D341Med (cell line): ENCODE measurements around the gene PSMB2.

ENCODE experiments used
- DNase-seq: peaks from one replicate; pipeline ENCODE4 v3.0.0; 2012; ENCODE audit warnings: low spot score

Gene PSMB2

DNA sequence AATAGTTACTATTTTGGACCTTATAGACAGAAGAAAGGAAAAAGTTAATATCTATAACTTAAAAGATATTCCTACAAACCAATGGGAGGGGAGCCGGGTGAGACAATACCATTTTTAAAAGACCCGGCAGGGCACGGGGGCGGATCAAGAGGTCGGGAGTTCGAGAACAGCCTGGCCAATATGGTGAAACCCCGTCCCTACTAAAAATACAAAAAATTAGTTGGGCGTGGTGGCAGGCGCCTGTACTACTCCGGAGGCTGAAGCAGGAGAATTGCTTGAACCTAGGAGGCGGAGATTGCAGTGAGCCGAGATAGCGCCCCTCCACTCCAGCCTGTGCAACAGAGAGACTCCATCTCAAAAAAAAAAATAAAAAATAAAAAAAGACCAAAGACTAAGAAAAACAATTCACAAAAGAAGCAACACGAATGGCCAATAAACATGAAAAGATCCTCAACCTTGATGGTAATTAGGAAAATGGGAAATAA lies 1.2 kb upstream of the PSMB2 start:
- no peak for DNase-seq

DNA sequence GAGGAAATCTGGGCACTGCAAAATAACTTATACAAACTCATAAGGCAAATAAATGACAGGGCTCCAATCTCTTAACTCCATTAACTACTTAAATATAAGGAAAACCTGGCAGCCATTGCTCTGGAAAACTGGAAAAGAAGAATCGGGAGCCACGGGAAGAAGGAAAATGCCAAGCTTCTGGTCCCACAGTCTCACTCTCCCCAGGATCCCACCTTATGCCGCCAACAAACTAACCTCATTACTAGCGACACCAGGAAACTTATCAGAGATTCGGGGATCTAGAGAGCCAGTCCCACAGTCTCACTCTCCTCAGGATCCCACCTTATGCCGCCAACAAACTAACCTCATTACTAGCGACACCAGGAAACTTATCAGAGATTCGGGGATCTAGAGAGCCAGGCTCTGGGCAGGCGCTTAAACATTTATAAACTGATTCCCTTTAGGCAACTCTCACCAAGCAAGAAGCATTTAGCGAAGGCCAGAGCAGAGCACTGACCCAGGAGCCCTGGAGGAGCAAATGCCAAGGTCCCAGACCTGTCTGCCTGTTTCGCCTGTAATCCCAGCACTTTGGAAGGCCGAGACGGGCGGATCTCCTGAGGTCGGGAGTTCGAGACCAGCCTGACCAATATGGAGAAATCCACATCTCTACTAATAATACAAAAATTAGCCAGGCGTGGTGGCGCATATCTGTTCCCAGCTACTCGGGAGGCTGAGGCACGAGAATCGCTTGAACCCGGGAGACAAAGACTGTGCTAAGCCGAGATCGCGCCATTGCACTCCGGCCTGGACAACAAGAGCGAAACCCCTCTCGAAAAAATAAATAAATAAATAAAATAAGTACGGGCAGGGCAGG lies 720 bp downstream of the PSMB2 start:
- DNase-seq = no peak

DNA sequence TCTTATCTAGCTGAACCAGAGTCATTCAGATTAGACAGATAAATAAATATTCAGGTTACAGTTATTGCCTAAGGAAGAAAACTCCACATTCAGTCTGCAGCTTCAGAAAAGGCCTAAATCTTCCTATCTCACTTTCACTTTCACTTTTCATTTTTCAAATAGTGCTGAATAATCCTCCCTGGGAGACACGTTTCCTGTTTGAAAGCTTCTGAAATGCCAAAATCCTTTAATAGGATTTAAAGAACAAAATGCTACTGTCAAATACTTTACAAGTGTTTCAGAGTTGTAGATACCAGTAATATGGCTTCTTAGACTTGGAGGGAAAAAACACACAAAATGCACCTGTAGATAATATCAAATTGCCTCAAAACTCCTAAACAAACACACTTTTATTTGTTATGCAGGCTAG lies 3.9 kb downstream of the PSMB2 start:
- no peak for DNase-seq

DNA sequence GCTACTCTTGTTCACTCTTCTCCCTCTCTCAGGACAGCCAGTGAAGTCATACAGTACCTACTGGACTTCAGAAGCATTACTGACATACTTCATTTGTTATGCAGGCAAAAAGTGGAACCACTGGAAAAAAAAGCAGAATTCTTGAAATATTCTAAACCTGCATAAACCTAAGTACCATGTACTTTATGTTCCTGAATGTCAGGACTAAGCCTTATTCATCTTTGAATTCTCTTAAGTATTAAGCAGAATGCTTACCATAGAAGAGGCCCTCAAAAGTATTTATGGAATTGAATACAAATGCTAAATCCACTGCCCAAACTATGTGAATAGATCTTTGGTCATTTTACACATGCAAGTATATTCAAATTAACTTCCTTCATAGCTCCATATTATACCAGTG lies 7.8 kb downstream of the PSMB2 start:
- no peak for DNase-seq

- DNase-seq = no peak
These were observed 9.9 kb downstream of the PSMB2 start for GRCh38 chr1:35631396-35631795.

GRCh38 chr1:35629051-35629450 lies 12.3 kb downstream of the PSMB2 start:
- DNase-seq = no peak

DNA sequence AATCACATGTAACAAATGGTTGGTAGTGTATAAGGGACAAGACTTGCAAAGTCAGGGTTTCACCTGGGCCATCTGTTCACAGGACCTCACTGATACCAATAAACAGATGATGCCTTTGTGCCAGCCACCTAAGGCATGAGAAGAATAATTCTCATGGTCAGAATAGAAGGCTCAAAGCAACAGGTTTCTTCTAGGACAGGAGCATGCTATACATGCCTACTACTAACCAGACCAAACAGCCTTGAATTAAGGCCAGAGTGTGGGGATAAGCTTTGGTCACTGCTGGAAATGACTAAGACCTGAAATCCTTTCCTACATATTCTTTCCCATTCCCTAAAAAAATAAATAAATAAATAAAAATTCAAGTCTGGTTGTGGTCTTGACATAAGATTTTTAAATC lies 17.5 kb downstream of the PSMB2 start:
- no peak for DNase-seq

GRCh38 chr1:35622510-35623178 lies 18.7 kb downstream of the PSMB2 start:
- no peak for DNase-seq

- no peak for DNase-seq
These were observed 21.8 kb downstream of the PSMB2 start for GRCh38 chr1:35619237-35620121.

GRCh38 chr1:35615440-35615839 lies 25.9 kb downstream of the PSMB2 start:
- no peak for DNase-seq

DNA sequence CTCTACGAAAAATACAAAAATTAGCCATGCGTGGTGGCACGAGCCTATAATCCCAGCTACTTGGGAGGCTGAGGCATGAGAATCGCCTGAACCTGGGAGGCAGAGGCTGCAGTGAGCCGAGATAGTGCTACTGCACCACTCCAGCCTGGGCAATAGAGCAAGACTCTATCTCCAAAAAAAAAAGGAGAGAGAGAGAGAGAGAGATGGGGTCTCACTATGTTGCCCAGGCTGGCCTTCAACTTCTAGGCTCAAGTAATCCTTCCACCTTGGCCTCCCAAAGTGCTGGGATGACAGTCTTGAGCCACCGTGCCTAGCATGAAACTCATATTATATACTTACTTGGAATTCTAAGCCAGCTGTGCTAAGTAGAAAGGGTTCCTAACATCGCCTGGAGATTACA lies 29.7 kb downstream of the PSMB2 start:
- DNase-seq = no peak

DNA sequence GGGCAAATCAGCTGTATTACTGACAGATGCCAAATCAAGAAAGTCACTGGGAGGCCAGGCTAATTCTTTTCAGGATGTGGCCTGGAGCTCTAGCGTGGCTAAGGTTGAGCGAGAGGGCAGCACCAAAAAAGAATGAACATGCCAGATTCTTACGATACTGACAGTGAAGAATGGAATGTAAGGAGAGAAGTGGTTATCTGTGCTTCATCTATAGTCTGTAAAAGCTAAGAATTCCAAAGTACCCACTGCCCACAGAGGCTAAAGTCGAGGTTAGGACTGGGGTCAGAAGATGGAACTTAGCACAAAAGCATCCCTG lies 35.5 kb downstream of the PSMB2 start:
- DNase-seq = no peak

- DNase-seq = no peak
These were observed 36.1 kb downstream of the PSMB2 start for GRCh38 chr1:35605071-35605866.

GRCh38 chr1:35603941-35604340 lies 37.4 kb downstream of the PSMB2 start:
- DNase-seq = no peak

GRCh38 chr1:35603468-35603867 lies 37.9 kb downstream of the PSMB2 start:
- DNase-seq = no peak

DNA sequence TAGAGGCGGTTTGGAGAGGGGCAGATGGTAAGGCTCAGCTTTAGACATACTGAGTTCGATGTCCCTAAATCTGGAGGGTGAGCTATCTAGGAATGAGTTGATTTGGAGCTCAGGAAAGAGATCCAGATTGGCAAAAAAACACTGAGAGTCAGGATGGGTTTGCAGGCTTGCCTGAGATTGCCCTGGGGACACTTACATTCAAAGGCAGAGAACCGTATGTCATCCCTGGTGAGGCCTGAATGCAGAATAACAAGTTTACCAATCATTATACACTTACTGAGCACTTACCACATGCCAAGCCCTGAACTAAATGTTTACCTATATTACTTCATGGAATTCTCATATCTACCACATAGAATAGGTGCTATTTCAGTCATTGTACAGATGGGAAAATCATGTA lies 40.7 kb downstream of the PSMB2 start:
- no peak for DNase-seq

DNA sequence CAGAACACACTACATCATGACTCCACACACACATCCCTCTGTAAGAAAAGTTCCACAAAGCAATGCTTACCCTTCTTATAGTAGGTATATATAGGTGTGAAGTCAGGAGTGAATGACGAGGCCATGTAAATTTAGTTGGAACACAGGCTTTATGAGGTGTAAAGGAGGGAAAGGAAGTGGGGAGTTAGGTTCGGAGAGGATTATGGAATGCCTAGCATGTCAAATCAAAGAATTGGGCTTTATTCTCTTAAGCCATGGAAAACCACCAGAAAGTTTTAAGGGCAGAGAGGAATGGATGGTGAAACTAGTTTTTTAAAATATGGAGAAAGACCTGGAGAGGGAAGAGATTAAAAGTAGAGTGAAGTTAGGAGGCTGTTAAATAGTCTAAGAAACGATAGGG lies 41.9 kb downstream of the PSMB2 start:
- DNase-seq = no peak

GRCh38 chr1:35598895-35599294 lies 42.4 kb downstream of the PSMB2 start:
- DNase-seq = no peak

DNA sequence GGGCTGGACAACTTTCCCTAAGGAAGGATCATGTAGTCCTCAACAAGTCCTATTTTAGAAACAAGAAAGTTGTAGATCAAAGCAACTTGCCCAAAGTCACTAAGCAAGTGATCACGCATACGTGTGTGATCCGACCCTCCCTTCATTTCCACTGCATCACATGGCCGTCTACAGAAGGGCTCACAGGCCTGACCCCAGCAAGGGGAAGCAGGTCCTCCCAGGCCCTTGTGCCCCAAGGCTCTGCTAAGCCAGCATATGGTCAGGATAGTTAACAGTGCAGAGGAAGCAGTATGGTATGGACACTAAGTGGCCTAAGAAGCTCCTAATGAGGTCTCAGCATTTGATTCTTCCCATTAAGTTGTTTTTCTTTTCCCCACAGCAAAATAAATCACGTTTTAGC lies 43.5 kb downstream of the PSMB2 start:
- DNase-seq = no peak

DNA sequence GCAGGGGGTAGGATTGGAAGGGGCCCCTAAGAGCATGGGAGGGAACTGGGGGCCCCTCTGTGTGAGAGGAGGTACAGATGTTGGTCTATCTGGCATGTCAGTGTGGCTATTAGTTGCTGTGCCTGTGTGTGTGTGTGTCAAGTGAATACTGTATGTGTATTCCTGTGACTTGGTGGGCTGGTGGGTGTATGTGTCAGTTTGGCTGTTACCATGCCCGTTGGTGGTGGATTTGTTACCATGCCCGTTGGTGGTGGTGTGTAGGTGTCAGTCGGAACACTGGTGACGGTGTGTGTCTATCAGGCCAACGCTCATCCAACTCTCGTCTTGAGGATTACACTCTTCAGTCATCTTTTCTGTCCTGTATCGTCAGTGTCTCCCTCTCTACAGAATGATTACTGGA lies 45.6 kb downstream of the PSMB2 start:
- no peak for DNase-seq

- DNase-seq = no peak
These were observed 47.1 kb downstream of the PSMB2 start for GRCh38 chr1:35594005-35594760.
